Inferior parietal cortex (tissue), 1 donor: Measurements from ENCODE around the gene UBE3C.
"Not testable (repeated sequence)": the region's sequence is repeated elsewhere in the genome, so short reads cannot be mapped to it uniquely, and the experiment has no call there.

Source experiments
- DNase-seq: peaks from one replicate; pipeline ENCODE4 v3.0.0-alpha.2; 2016; ENCODE audit errors: extremely low spot score

UBE3C gene

DNA sequence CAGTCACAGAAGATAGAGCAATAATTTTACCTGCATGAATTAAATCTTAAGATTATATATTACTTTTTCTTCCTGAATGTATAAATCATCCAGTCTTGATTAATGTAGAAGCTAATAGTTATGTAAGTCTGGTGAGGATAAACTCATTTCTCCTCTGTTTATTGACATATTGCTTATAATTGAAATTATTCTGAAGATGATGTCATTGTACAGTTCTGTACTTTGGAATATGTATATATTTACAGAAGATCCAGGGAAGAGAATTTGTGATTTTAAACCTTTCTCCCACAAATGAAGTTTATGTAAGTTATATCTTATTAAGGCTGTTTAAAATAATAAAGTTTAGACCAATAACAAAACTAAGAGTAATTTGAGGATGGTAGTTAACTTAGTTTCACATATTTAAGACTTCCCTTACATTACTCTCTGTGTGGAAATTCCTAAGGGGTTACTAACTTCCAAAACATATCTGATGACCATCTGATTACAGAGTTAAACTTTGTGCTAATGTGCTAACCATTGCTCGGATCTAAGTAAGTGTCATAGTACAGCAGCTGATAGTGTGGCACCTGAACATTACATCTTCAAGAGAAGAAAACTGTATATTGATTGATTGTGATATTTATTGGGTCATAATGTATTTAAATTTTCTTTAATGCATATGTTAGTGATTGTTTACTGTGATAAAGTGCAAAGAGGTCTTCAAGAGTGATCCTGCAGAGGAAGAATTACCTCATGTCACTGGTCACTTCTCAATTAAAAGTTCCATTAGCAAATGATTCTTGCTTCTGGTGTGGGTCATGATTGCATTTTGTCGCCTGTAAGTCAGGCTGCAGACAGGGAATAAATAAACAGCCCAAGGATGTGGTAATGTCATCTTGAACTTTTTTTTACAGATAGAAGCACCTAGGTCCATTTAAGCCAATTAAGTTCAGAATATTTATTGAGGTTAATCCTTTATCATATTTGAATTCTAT, 96.9 kb downstream of the UBE3C start:
- no peak for DNase-seq

- DNase-seq, result no peak
Observed at GRCh38 chr7:157238087-157238486, 99.4 kb downstream of the UBE3C start.

- DNase-seq, result no peak
Observed at GRCh38 chr7:157239571-157240270, 101.0 kb downstream of the UBE3C start.

- DNase-seq, result no peak
Observed at GRCh38 chr7:157241631-157242030, 102.9 kb downstream of the UBE3C start.

- no peak for DNase-seq
Observed at GRCh38 chr7:157244516-157245294, 106.0 kb downstream of the UBE3C start.

DNA sequence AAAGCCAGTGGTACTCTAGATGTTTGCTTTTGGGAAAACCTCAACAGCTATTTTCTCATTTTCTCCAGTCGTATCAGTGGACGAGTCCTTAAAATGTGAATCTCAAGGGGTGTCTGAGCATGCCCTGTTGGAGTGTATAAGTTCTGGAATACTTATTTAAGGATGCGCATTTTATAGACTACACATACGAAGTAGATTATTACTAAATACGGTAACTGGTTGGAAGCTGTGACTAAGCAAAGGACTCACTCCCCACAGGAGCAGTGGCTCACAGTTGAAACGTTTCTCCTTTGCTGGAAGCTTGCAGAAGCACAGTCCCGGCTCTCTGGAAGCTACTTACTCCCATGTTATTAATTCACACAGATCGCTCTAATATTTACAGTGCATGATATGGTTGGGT, 107.3 kb downstream of the UBE3C start:
- DNase-seq, result no peak

- no peak for DNase-seq
Observed at GRCh38 chr7:157248659-157249058, 109.9 kb downstream of the UBE3C start.

DNA sequence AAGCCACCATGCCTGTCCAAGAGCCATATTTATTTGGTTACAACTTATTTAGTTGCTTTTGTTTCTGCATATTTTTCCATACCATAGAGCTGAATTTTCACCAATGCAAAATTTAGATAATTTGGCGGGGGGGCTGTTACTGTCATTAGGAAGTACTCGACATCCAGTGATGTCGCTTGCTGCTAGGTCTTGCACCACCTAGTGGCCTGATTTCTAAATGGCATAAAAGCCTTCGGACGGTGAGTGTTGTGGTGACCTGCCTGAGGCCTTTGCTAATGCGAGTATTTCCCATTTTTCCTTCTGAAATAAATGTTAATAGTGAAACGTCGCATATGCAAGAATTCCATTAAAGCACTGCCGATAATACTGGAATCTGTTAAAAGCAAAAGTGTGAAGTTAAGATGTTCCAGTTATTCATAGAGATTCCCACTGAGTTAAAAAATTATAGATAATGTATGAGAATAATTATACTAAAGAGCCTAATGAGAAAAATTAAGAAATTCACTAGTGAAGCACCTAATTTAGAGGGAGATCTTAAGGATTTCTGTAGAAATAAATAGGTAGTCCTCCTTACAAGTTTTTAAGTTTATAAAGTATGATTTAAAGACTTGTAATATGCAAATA, 112.0 kb downstream of the UBE3C start:
- peak; percentile 72 for DNase-seq

GRCh38 chr7:157251817-157252216, 113.1 kb downstream of the UBE3C start:
- not testable (repeated sequence) for DNase-seq

- DNase-seq, result peak; percentile 71
Observed at GRCh38 chr7:157253850-157254249, 115.1 kb downstream of the UBE3C start.

DNA sequence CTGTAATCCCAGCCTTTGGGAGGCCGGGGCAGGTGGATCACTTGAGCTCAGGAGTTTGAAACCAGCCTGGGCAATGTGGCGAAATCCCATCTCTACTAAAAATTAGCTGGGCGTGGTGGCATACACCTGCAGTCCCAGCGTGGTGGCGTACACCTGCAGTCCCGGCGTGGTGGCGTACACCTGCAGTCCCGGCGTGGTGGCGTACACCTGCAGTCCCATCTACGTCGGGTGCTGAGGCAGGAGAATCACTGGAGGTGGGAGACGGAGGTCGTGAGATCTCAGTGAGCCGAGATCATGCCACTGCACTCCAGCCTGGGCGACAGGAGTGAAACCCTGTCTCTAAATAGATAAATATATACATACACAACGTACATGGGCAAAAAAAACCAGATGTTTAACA, 116.1 kb downstream of the UBE3C start:
- DNase-seq, result not testable (repeated sequence)

GRCh38 chr7:157255201-157255606, 116.5 kb downstream of the UBE3C start:
- no peak for DNase-seq

GRCh38 chr7:157263156-157263555, 124.4 kb downstream of the UBE3C start:
- DNase-seq, result no peak

GRCh38 chr7:157265051-157265450, 126.3 kb downstream of the UBE3C start:
- no peak for DNase-seq

DNA sequence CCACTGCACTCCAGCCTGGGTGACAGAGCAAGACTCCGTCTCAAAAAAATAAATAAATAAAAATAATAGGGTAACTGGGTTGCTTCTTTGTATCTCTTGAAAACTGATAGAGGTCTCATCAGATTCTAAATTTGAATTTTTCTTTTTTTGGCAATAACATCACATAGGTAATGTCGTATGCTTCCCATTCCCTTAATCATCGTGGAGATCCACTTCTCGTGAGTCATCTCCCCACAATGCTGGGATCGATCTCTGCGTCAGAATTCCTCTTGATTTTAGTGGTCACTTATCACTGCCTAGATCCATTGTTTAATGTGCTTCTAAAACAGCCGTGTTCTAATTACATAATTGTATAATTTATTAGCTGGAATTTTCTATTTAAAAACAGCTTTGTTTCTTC, 127.5 kb downstream of the UBE3C start:
- DNase-seq, result no peak

- DNase-seq, result no peak
Observed at GRCh38 chr7:157267516-157267915, 128.8 kb downstream of the UBE3C start.

- DNase-seq, result no peak
Observed at GRCh38 chr7:157267956-157268355, 129.2 kb downstream of the UBE3C start.

- no peak for DNase-seq
Observed at GRCh38 chr7:157268540-157268939, 129.8 kb downstream of the UBE3C start.

GRCh38 chr7:157269341-157270059, 130.8 kb downstream of the UBE3C start:
- no peak for DNase-seq

GRCh38 chr7:157270060-157270444, 131.3 kb downstream of the UBE3C start:
- DNase-seq, result no peak
